Activated CD8-positive, alpha-beta memory T cell treated with anti-CD3 and anti-CD28 coated beads, Interleukin-2, amount 50 U/mL, for 24 hours (primary cell): ENCODE measurements around the gene LNX2.

Source experiments
- DNase-seq: peaks from one replicate; pipeline ENCODE4 v3.0.0-alpha.2; 2020; ENCODE audit errors: extremely low read depth

Gene LNX2

GRCh38 chr13:27607125-27607524 is 13.2 kb downstream of the LNX2 start:
- no peak for DNase-seq

- no peak for DNase-seq
These were observed 14.6 kb downstream of the LNX2 start for GRCh38 chr13:27605610-27606200.

- no peak for DNase-seq
These were observed 15.2 kb downstream of the LNX2 start for GRCh38 chr13:27605099-27605498.

GRCh38 chr13:27601803-27602202 is 18.5 kb downstream of the LNX2 start:
- DNase-seq: no peak

- DNase-seq: no peak
These were observed 19.1 kb downstream of the LNX2 start for GRCh38 chr13:27601208-27601607.

GRCh38 chr13:27600711-27601110 is 19.6 kb downstream of the LNX2 start:
- no peak for DNase-seq

- DNase-seq: no peak
These were observed 20.3 kb downstream of the LNX2 start for GRCh38 chr13:27599845-27600553.

GRCh38 chr13:27599096-27599495 is 21.2 kb downstream of the LNX2 start:
- no peak for DNase-seq

GRCh38 chr13:27595055-27595811 is 25.1 kb downstream of the LNX2 start:
- no peak for DNase-seq

GRCh38 chr13:27593267-27593666 is 27.1 kb downstream of the LNX2 start:
- DNase-seq: no peak

GRCh38 chr13:27592865-27593264 is 27.5 kb downstream of the LNX2 start:
- DNase-seq: no peak

- DNase-seq: no peak
These were observed 31.9 kb downstream of the LNX2 start for GRCh38 chr13:27588405-27588804.

GRCh38 chr13:27587095-27587746 is 33.1 kb downstream of the LNX2 start:
- DNase-seq: no peak

- no peak for DNase-seq
These were observed 36.7 kb downstream of the LNX2 start for GRCh38 chr13:27583645-27584044.

GRCh38 chr13:27578121-27579030 is 42.0 kb downstream of the LNX2 start:
- DNase-seq: no peak

- DNase-seq: no peak
These were observed 45.7 kb downstream of the LNX2 start for GRCh38 chr13:27574661-27575060.

GRCh38 chr13:27573265-27573664 is 47.1 kb downstream of the LNX2 start:
- DNase-seq: no peak

GRCh38 chr13:27572234-27572901 is 48.0 kb downstream of the LNX2 start:
- DNase-seq: no peak

- DNase-seq: no peak
These were observed 49.4 kb downstream of the LNX2 start for GRCh38 chr13:27570906-27571305.

GRCh38 chr13:27569405-27569804 is 50.9 kb downstream of the LNX2 start:
- no peak for DNase-seq

GRCh38 chr13:27565818-27566217 is 54.5 kb downstream of the LNX2 start:
- no peak for DNase-seq
